PC-3 (cell line): ENCODE measurements around the gene AIFM2.

Experiments
- CTCF ChIP-seq: fragments of 300-600 bp; sonication (generic); conservative IDR thresholded peaks from 2 replicates; pipeline ENCODE4 v1.5.1; 2017; ENCODE audit warnings: antibody characterized with exemption, low read depth, mild to moderate bottlenecking, low read length
- EZH2 ChIP-seq: fragments of 300-600 bp; sonication (generic); IDR thresholded peaks from one replicate; pipeline ENCODE4 v1.6.1; 2017; ENCODE audit warnings: antibody characterized with exemption, mild to moderate bottlenecking, low read length; ENCODE audit not compliant: unreplicated experiment

GRCh38 chr10:70088308-70088698 lies 44.3 kb downstream of the AIFM2 start:
- TF ChIP-seq CTCF (no peak), EZH2 (no peak)
